ENCODE data around the gene HOXC6.

The HOXC6 gene

DNA sequence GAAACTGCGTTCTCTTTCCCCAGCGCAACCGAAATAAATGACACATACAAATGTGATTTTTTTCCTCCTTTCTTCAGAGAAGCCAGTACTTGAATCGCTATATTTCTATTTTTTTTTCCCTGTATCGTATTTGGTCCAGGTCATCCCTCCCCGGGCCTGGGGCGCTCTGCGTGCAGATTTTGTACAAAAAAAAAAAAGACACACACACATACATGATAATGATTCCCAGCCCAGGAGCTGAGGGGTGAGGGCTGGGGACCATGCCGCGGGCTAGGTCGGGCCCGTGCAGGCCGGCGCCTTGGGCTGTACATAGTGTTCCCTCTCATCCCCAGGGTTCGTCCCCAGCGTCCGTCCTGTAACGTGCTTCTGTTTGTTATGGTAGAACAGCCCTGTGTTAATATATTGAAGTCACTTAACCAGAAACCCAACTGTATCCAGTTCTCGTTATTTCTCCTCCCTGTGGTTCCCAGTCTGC is 25.3 kb upstream of the HOXC6 start:
- no peak for DNase-seq

- DNase-seq, result no peak
Measured at GRCh38 chr12:54003625-54004024, 24.6 kb upstream of the HOXC6 start.

- DNase-seq, result no peak
Measured at GRCh38 chr12:54004063-54004840, 24.0 kb upstream of the HOXC6 start.

- DNase-seq, result no peak
Measured at GRCh38 chr12:54004841-54005530, 23.3 kb upstream of the HOXC6 start.

DNA sequence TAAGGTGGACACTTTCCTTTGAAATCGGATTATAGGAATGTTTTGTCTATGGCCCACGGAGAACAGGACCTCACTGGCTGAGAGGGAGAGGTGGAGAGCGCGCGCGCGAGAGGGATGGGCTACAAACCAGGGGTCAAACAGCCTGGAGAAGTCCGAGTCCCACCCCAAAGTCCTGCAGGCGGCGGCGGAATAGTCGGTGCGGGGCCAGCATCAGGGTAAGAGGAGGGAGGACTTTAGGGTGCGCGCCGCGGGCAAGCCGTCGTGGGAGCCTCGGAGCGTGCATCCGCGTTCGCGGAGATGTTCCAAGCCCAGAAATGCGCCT is 22.7 kb upstream of the HOXC6 start:
- no peak for DNase-seq

DNA sequence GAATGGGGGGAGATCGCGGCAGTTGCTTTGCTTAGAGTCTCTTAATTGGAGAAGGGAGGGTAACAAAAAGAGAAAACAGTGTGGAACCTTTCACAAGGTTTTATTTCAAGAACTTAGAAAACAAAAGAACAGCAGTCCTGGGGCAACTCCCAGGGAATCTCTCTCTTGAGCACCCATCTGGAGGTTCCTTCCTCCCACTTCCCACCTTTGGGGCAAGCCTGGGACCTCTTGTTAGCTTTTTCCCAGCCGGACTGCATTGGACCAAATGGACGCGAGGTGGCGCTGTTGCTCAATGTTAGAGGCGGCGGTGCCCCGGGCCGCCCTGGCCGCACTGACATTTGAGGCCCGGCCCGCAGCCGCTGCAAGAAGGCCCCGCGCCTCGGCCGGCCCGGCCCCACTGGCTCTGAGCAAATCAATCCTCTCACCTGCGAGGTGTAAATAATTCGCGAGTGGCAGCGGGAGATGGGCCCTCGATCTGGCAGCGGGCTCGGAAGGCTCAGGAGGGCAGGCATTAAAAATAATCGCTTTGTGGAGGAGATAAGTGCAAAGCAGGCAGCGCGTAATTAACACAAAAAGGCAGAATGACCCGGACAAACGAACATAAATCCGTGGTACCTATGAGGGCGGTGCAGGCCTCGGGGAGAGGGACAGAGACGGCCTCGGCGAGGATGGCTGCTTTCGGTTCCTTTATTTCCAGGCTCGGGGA is 22.2 kb upstream of the HOXC6 start:
- peak; percentile 70 for DNase-seq

GRCh38 chr12:54006559-54007220 is 21.6 kb upstream of the HOXC6 start:
- DNase-seq, result no peak

GRCh38 chr12:54007538-54008259 is 20.5 kb upstream of the HOXC6 start:
- no peak for DNase-seq

DNA sequence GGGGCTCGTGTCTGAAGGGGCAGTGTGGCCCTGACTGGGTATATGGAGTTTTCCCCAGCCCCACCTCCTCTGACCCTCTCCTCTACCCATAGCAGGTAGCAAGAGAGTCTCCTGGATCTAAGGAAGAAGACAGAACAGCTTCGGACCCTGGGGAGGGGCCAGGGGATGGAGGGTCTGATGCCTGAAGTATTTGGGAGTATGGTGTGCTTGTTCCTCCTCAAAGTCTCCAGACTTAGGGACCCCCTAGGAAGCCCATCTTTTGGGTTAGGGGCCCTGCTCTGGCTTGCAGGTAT is 20.0 kb upstream of the HOXC6 start:
- no peak for DNase-seq

- DNase-seq, result peak; percentile 32
Measured at GRCh38 chr12:54009171-54010052, 18.8 kb upstream of the HOXC6 start.

DNA sequence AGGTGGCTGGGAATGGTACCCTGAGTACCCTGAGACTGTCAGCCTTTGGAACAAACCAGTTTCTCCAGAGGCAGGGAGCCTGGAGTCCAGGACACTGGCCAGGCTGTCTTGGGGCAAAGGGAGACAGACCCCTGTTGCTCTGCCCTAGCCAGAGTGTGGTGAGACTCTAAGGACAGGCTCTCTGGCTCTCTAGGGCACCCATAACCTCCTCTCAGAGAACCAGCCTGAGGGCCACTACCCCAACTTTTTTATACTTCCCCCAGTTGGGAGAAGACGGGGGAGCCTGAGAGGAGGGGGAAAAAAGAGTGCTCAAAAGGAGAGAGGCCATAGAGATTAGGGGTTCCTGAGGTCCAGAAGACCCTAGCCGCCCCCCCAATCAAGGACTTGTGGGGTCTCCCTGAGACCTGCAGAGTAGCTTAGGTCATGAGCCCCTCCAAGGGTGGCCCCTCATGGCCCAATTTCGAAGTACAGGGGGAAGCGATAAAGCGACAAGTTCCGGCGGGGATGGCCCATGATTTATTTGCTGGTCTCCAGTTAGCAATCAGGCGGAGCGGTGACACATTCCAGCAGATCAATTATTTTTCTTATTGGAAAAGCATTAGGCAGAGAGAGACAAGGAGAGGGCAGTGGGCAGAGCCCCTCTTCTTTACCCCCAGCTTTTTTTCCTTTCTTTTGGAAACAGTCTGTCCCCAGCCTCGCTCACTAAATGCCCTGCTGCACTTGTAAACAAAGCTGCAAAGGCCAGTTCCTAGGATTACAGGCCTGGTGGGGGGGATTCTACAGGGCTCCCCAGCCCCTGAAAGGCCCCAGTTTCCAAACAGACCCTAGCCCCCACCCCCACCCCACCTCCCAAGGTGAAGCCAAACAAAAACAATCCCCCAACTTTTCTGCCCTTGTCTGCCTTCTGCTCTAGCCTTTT is 17.9 kb upstream of the HOXC6 start:
- DNase-seq, result no peak

DNA sequence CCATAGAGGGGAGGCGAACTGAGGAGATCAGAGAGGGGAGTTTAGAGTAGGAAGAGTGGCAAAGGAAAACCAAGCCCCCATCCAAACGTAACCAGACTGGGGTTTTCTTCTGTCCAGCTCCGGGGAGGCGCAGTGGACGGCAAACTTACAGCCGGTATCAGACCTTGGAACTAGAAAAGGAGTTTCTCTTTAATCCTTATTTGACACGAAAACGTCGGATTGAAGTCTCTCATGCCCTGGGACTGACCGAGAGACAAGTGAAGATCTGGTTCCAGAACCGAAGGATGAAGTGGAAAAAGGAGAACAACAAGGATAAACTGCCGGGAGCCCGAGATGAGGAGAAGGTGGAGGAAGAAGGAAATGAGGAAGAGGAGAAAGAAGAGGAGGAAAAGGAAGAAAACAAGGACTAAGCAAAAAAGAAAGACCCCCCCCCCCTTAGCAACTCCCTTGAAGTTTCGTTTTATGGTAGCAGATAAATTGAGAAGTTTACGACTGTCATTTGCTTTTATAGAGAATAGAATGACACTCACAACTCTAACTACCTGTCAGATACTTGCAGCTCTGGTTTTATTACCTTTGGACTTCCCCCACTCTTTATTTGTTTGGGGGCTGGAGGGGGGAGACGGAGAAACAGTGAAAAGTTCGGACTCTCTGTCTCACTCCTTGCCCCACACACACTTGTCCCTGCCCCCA is 17.1 kb upstream of the HOXC6 start:
- DNase-seq, result no peak

GRCh38 chr12:54011665-54012532 is 16.3 kb upstream of the HOXC6 start:
- no peak for DNase-seq

- no peak for DNase-seq
Measured at GRCh38 chr12:54012631-54013409, 15.4 kb upstream of the HOXC6 start.

DNA sequence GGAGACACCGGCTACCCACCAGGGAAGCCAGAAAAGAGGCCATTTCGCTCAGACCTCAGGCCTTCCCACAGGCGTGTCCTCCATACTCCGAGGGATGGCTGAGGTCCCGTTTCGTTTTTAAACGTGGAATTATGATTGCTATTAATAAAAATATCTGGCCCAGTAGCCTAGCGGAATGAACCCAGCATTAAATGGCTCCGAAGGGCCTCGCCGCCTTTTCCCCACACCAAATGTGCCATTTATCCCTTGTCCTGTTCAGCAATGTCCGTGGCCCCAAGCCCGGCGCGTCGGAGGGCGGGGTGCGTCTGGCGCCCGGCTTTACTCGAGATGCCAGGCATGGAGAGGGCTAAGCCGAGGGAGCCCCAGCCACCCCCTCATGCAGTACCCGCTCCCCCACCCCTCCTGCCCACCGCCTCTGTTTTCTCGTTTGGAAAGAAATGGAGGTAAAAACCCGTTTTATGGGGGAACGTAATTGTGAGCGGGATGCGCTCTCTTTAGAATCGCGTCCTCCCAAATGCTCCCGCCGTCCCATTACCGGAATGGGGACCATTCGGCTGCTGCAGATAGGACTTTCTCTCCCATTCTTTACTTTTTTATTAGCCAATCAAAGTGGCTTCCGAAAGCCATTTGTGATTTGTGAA is 13.7 kb upstream of the HOXC6 start:
- DNase-seq, result no peak

DNA sequence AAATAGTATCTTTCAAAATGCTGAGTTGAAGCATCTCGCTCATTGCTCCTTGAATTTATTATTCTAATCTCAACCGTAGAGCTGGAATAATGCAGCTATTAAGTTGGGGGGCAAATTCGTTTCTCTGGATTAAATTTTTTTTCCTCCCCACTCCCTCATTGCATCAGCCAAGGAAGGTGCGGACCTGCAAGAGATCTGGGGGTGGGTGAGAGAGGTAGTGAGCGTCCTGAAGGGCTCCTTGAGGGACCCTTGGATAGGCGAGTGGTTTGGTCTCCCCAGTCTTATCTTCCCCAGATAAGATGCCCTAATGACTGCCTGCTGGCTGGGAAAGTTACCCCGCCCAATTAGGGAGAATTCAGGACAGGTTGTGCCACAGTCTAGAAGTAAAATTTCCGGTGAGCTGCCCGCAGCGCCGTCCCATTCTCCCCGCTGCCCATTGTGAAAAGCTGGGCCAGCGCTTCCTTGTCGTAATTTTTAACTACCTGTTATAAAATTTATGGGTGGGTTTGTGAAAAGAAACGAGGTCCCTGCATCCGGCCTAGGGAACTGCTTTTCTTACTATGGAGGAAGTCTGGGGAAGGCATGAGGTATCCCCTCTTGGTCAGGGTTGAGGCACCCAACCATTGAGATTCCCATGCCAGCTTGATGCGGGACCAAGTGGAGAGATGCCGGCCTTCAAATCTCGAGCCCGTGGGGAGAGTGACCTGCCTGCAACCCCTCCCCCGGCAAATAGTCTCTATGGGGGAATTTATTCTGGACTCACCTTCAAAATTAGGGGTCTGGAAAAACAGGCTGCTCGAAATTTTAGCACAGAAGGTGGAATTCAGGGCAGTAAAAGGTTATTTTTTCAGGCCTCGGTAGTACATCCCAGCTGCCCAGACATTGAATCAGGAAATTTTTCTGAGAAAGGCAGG is 13.0 kb upstream of the HOXC6 start:
- no peak for DNase-seq

DNA sequence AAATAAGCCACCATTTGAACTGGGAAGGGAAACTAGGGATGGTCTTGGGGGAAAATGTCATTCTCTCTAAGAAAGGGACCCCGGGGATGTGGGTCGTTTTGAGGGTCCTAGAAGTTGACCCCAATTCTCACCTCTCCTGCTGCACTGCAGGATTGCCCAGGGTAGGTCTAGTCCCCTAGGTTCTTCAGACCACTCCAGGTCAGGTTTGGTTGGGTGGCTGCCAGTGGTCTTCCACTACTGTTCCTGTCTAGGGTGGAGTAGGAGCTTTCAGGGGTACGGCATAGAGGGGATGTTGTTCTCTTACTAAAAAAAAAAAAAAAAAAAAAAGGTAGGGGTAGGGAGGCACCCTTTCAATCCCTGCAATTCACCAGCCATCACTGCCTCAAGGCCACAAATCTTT is 12.2 kb upstream of the HOXC6 start:
- DNase-seq, result no peak

Measured in NCI-H2171 treated with DMSO at 0.1 percent for 48 hours (cell line).